PC-9 (cell line): ENCODE data around the gene NRSN1.

Experiments
- EZH2 ChIP-seq: fragments of 200-600 bp; sonication (generic); IDR thresholded peaks from 2 replicates; pipeline ENCODE4 v1.8.0; 2017; ENCODE audit warnings: antibody characterized with exemption, low read depth
- TF ChIP-seq, protein P1 (sequence below): fragments of 200-600 bp; sonication (generic); conservative IDR thresholded peaks from 2 replicates; pipeline ENCODE4 v1.6.1; 2017; ENCODE audit warnings: mixed run types, antibody characterized with exemption, mild to moderate bottlenecking, moderate library complexity

DNA sequence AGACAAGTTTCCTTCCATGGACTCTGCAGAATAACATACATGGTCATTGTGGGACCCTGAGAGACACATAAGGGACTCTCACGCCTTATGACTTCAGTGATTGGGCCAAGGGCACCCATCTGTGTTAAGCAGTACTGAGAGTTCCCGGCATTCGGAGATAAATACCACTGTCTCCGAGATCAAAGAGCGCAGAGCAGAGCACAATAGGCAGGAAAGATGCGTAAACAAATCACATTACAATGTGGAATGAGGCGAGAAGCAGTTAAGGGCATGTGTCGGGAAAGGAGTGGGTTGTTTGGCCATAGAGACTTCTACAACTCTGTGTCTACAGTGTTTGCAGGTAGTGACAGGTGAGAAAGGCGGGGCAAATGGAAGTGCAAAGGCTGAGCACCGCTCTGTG, 57.6 kb downstream of the NRSN1 start:
- TF ChIP-seq, protein P1, sequence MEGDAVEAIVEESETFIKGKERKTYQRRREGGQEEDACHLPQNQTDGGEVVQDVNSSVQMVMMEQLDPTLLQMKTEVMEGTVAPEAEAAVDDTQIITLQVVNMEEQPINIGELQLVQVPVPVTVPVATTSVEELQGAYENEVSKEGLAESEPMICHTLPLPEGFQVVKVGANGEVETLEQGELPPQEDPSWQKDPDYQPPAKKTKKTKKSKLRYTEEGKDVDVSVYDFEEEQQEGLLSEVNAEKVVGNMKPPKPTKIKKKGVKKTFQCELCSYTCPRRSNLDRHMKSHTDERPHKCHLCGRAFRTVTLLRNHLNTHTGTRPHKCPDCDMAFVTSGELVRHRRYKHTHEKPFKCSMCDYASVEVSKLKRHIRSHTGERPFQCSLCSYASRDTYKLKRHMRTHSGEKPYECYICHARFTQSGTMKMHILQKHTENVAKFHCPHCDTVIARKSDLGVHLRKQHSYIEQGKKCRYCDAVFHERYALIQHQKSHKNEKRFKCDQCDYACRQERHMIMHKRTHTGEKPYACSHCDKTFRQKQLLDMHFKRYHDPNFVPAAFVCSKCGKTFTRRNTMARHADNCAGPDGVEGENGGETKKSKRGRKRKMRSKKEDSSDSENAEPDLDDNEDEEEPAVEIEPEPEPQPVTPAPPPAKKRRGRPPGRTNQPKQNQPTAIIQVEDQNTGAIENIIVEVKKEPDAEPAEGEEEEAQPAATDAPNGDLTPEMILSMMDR = no peak
- no peak for TF ChIP-seq EZH2
